Measurements from ENCODE around the gene ELOA.

DNA sequence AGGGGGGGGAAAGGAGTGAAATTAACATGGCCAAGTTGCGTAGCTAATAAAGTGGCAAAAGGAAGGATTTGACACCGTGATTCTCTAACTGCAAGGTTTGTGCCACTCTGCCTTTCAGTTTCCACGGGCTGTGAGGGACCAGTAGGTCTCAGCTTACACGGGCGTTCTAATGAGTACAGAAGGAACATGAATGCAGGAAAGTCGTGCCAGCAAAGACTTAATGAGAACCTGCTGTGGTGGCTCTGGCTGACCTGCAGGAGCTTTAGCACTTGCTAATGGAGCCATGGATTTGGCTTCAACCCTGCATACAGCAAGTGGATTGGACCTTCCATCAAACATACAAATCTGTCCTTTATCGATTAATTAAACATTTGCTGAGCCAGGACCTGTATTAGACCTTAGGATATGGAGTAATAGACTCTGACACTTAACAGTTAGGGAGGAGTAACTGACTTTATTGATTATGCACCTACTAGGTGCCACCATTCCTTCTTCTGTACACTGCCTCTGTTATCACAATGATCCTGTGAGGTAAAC lies 19.8 kb downstream of the ELOA start:
- TF ChIP-seq POLR2A (IDR thresholded peaks at IDR 0.05) = no peak
- TF ChIP-seq, protein P1, sequence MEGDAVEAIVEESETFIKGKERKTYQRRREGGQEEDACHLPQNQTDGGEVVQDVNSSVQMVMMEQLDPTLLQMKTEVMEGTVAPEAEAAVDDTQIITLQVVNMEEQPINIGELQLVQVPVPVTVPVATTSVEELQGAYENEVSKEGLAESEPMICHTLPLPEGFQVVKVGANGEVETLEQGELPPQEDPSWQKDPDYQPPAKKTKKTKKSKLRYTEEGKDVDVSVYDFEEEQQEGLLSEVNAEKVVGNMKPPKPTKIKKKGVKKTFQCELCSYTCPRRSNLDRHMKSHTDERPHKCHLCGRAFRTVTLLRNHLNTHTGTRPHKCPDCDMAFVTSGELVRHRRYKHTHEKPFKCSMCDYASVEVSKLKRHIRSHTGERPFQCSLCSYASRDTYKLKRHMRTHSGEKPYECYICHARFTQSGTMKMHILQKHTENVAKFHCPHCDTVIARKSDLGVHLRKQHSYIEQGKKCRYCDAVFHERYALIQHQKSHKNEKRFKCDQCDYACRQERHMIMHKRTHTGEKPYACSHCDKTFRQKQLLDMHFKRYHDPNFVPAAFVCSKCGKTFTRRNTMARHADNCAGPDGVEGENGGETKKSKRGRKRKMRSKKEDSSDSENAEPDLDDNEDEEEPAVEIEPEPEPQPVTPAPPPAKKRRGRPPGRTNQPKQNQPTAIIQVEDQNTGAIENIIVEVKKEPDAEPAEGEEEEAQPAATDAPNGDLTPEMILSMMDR (IDR thresholded peaks at IDR 0.05) = no peak

All from Peyer's patch (tissue), 4 donors.